A673 (cell line): ENCODE data around the gene PDCD1. TPM values are rescaled to one million over a fixed set of nuclear protein-coding genes. Genes with fewer than 3 reads are reported as not detected.

Experiments
- BruUV-seq: library from RNA; stranded (reverse); fragments of 400-500 nt; replicated peaks from 2 replicates; lab custom pipeline; 2021; lab: Mats Ljungman, UMichigan
- CTCF ChIA-PET: fragments of 300-600 bp; sonication (Branson Sonifier 250); formaldehyde crosslinking; loops from one replicate; lab custom pipeline; 2022; ENCODE audit warnings: antibody characterized with exemption; lab: Charles Lee
- POLR2A ChIA-PET: fragments of 300-600 bp; sonication (Branson Sonifier 250); formaldehyde crosslinking; loops from one replicate; lab custom pipeline; 2022; ENCODE audit warnings: antibody characterized with exemption; ENCODE audit not compliant: low non-redundant PET; lab: Charles Lee
- DNase-seq: peaks from one replicate; pipeline ENCODE4 v3.0.0-alpha.2; 2015; ENCODE audit warnings: low spot score
- H3K27ac ChIP-seq: fragments of 200-600 bp; sonication (generic); 2 replicates; pipeline ENCODE4 v1.5.1; 2016; ENCODE audit warnings: mixed run types, low read depth, mild to moderate bottlenecking, mixed read lengths, antibody characterized with exemption, low read length; ENCODE audit not compliant: poor library complexity, severe bottlenecking
- H3K27me3 ChIP-seq: fragments of 200-600 bp; sonication (generic); replicated peaks from 2 replicates; pipeline ENCODE4 v1.6.1; 2017; ENCODE audit warnings: mixed run types, low read depth, mild to moderate bottlenecking, mixed read lengths, antibody characterized with exemption, low read length; ENCODE audit not compliant: insufficient read depth, poor library complexity
- H3K36me3 ChIP-seq: fragments of 200-600 bp; sonication (generic); 2 replicates; pipeline ENCODE4 v1.6.1; 2016; ENCODE audit warnings: mixed run types, mild to moderate bottlenecking, mixed read lengths, antibody characterized with exemption, low read length; ENCODE audit not compliant: insufficient read depth, poor library complexity, severe bottlenecking
- H3K4me1 ChIP-seq: fragments of 200-600 bp; sonication (generic); 2 replicates; pipeline ENCODE4 v1.6.1; 2017; ENCODE audit warnings: mixed run types, mild to moderate bottlenecking, mixed read lengths, antibody characterized with exemption, low read length; ENCODE audit not compliant: insufficient read depth, poor library complexity, severe bottlenecking
- H3K4me3 ChIP-seq: fragments of 200-600 bp; sonication (generic); 2 replicates; pipeline ENCODE4 v1.5.1; 2016; ENCODE audit warnings: low read depth, mixed run types, mild to moderate bottlenecking, mixed read lengths, low read length; ENCODE audit not compliant: poor library complexity, severe bottlenecking
- H3K9me3 ChIP-seq: fragments of 200-600 bp; sonication (generic); 2 replicates; pipeline ENCODE4 v1.6.1; 2016; ENCODE audit warnings: mixed run types, low read depth, mild to moderate bottlenecking, mixed read lengths, antibody characterized with exemption, low read length; ENCODE audit not compliant: poor library complexity, severe bottlenecking
- CTCF ChIP-seq: fragments of 300-800, 200-600 bp; sonication (generic); conservative IDR thresholded peaks from 2 replicates; pipeline ENCODE4 v1.5.1; 2017; ENCODE audit warnings: low read depth, mild to moderate bottlenecking, antibody characterized with exemption, low read length, moderate library complexity, mixed read lengths
- EZH2 ChIP-seq: fragments of 200-600 bp; sonication (generic); IDR thresholded peaks from 2 replicates; pipeline ENCODE4 v1.6.1; 2017; ENCODE audit warnings: borderline replicate concordance, low read depth, mild to moderate bottlenecking, mixed read lengths, antibody characterized with exemption, low read length; ENCODE audit not compliant: poor library complexity, severe bottlenecking
- intact Hi-C: fragments of 100-400 bp; cut with micrococcal nuclease; formaldehyde crosslinking; loops from one replicate; pipeline ENCODE4 v1.10.0; 2022; ENCODE audit not compliant: unreplicated experiment
- total RNA-seq: library from RNA; stranded (reverse); gene quantifications from 2 replicates; pipeline ENCODE4 v1.2.3, GENCODE V29; 2021

PDCD1 gene
- total RNA-seq, 1 experiment from 2014 or later = 0.34 TPM

- Histone ChIP-seq H3K27ac (peak overlapping the region; percentile 98), H3K4me3 (peak overlapping the region; percentile 56), H3K9me3 (no peaks in the 10 kb centered on the region), H3K27me3 (no peaks in the 10 kb centered on the region), H3K36me3 (no peaks in the 10 kb centered on the region), H3K4me1 (peaks cover 33% of the 10 kb centered on the region)
- BruUV-seq = no TSS peak
- DNase-seq = peak; percentile 80
- POLR2A ChIA-PET = interaction anchor here (0.6 to 1.1 kb wide), 2 partner anchors 10 to 65 kb away, joined by 10 to 12 read pairs; no protein-coding TSS in a partner anchor
- CTCF ChIA-PET = interaction anchor here (0.6 kb wide), 1 partner anchor 69 kb away, joined by 3 read pairs; the partner anchor contains the start of gene D2HGDH
- intact Hi-C loops = no loop called here
- TF ChIP-seq CTCF = no peak
- TF ChIP-seq EZH2 = no peak
Measured at GRCh38 chr2:241803387-241804325, 55.0 kb downstream of the PDCD1 start.

- Histone ChIP-seq H3K4me1 (peaks cover 27% of the 10 kb centered on the region), H3K27ac (peak overlapping the region; percentile 98), H3K4me3 (peak overlapping the region; percentile 56), H3K36me3 (no peaks in the 10 kb centered on the region), H3K27me3 (no peaks in the 10 kb centered on the region), H3K9me3 (no peaks in the 10 kb centered on the region)
- POLR2A ChIA-PET = no interaction called here
- BruUV-seq = TSS peak; percentile 53
- no peak for TF ChIP-seq EZH2
- no peak for TF ChIP-seq CTCF
- DNase-seq = no peak
- intact Hi-C loops = no loop called here
- CTCF ChIA-PET = no interaction called here
Measured at GRCh38 chr2:241802421-241803318, 56.0 kb downstream of the PDCD1 start.
